RPMI7951 (cell line): ENCODE results near the gene DHRS7B. TPM values are rescaled to one million over a fixed set of nuclear protein-coding genes. Genes with fewer than 3 reads are reported as not detected.
"Not testable (repeated sequence)": the region's sequence is repeated elsewhere in the genome, so short reads cannot be mapped to it uniquely, and the experiment has no call there.

ENCODE experiments used
- DNase-seq: peaks from one replicate; pipeline ENCODE4 v3.0.0-alpha.2; 2012; ENCODE audit warnings: low read depth
- total RNA-seq: library from RNA; depleted of rRNA; stranded (reverse); fragments of >200 nt; shearing (Covaris generic); gene quantifications from 2 replicates; pipeline ENCODE4 v1.2.3, GENCODE V29; 2014

DHRS7B gene
- total RNA-seq, 1 experiment from 2014 or later: 15.9 TPM

DNA sequence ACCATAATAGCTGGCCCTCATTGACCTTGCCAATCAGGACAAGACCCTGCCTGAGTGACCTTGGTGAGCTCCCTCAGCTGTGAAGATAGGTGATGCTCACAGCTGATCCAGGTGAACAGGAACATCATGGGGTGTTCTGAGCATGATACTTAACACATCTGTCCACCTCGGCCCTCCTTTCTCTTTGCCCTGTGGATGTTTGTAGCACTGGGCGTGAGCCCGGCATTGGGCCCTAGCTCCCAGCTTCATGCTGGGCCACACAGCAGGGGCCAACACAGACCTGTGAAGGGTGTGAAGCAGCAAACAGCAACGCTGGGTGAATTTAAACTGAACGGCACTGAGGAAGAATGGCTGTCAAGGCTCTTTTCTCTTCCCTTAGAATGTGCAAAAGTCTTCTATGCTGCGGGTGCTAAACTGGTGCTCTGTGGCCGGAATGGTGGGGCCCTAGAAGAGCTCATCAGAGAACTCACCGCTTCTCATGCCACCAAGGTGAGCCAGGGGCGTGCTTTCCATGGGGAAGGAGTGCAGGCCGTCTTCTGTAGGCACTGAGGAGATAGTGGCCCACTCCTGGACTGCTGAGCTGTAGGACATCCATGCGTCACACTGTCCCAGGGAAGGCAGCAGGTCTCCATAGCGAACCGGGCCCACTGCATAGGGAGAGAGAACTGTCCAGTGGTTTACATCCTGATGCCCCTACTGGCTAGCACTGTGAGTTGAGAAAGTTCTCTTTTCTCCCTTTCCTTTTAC lies 51.3 kb downstream of the DHRS7B start:
- no peak for DNase-seq

- DNase-seq: no peak
Observed at GRCh38 chr17:21183468-21183867, 56.7 kb downstream of the DHRS7B start.

GRCh38 chr17:21184570-21184969 lies 57.8 kb downstream of the DHRS7B start:
- DNase-seq: no peak

- no peak for DNase-seq
Observed at GRCh38 chr17:21185061-21185460, 58.3 kb downstream of the DHRS7B start.

DNA sequence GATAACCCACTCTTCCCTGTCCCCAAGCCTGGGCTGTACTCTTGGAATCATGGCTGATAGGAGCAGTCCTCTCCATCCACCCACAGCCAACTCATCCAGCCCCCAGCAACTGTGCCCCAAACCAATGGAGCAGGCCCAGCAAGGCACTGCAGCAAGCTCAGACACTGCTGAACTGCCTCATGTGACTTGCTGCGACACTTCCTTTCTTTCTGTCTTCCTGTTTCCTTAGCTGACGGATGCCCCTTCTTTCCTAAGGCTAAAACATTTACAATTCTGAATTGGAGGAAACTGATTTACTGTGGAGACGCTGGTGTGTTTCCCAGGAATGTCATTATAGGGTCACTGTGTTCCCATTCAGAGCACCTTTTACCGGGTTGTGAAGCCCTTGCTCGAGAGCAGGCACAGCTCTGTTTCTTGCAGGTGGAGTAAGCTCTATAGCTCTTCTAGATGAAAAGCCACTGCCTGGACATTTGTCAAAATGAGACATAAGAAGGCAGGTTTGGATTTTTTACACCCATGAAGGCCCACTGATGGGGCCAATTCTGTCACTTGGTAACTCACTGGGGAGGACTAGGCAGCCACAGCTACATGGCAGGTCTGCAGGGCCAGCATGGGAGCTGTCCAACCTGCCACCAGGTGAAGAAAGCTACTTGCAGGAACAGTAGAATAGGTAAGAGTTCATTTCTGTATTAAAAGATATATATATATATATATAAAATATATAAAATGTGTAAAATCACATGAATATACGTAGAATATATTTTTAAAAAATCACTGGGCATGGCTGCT lies 59.8 kb downstream of the DHRS7B start:
- no peak for DNase-seq

DNA sequence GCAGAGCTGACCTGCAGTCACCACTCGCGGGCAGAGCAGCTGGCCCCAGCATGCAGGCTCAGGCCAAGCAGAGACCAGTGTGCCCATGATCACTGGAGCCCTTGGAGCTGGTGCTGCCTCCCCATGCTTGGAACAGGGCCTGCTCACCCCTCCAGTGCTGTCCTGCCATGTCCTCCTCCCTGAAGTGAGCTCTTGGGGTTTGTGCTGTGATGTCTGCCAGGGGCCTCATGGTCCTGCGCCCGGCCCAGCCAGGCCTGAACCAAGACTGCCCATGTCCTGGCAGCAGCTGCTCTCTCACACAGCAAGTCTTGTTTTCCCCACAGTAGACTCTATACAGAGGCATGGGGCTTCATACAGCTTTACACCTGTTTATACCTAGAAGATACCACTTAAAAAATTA lies 62.6 kb downstream of the DHRS7B start:
- no peak for DNase-seq

- DNase-seq: no peak
Observed at GRCh38 chr17:21190078-21190477, 63.3 kb downstream of the DHRS7B start.

DNA sequence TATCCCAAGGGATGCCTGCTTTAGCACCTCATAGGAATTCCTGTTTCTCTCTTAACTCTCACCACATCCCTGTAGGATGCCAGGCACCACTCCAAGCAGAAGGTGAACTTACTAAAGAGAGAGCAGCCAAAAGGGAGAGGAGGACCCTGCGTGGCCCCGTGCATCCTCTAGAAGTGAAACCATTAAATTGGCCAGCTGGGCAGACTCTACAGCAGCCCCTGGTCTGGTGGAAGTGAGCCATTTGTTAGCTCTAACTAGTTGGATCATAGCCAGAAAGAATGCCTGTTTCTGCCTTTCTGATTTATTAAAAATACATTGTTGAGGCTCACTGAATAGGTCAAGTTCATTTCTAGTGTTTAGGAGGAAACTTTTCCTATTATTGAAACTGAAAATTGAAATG lies 64.9 kb downstream of the DHRS7B start:
- DNase-seq: no peak

DNA sequence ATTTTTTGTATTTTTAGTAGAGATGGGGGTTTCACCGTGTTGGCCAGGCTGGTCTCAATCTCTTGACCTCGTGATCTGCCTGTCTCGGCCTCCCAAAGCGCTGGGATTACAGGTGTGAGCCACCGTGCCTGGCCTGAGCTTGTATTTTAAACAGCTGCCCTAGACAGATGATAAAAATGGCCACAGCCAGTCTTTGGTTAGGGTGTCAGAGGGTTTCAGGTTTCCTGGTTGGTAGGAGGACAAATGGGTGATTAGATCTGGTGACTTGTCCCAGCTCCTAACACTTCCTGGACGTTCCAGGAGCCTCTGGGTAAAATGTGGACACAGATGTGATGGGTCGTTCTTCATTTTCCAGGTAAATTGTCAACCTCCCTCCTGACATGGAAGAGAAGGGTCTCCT lies 65.7 kb downstream of the DHRS7B start:
- not testable (repeated sequence) for DNase-seq

DNA sequence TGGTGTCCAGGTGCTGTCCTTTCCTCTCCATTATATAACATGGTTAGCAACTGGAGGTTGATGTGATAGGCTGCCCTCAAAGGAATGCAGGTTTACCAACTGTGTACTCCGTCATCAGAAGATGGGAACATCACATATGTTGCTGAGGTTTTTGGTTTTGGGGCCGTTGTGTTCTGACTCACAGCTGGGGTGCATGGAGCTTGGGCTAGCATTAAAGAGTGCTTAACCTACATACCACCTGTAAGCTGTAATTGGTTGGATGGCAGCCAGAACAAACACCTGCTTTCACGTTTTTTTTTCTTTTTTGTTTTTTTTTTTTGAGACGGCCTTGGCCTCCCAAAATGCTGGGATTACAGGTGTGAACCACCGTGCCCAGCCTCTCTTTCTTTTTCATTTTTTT lies 66.3 kb downstream of the DHRS7B start:
- no peak for DNase-seq

DNA sequence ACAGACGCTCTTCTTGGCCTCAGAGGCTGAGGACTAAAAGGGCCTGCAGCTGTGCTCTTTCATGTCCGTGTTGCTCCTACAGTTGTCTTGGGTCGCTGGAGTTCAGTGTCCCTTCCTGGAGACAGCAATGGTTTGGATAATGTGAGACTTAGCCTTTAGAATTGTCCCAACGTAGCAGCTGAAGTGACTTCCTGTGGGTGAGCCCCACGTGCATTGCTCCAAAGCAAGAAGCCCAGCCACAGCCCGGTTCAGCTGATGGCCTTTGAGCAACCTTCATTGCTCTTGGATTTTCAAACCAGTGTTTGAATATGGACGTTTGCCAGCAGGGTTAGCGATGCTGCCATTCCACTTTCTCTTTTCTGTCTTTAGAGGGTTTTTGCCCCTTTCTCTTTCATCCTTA lies 67.5 kb downstream of the DHRS7B start:
- peak; percentile 42 for DNase-seq

- peak; percentile 71 for DNase-seq
Observed at GRCh38 chr17:21194703-21195102, 67.9 kb downstream of the DHRS7B start.

DNA sequence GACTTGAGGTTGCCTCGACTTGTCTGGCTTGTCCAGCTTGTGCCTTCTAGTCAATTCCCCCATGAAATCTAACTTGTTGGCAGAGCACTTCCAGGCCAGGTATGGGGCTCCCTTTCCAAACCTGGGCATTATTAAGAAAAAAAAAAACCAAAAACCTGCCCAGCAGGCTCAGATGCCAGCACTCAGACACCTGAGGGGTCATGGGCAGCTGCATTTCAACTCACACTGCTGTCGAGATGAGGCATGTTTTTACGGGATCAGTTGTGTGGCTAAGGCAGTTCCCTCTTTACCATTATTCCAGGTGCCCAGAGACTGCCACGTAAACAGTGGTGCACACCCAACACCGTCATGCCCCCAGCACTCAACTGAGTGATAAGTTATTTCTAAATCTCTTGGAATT lies 69.4 kb downstream of the DHRS7B start:
- DNase-seq: no peak

DNA sequence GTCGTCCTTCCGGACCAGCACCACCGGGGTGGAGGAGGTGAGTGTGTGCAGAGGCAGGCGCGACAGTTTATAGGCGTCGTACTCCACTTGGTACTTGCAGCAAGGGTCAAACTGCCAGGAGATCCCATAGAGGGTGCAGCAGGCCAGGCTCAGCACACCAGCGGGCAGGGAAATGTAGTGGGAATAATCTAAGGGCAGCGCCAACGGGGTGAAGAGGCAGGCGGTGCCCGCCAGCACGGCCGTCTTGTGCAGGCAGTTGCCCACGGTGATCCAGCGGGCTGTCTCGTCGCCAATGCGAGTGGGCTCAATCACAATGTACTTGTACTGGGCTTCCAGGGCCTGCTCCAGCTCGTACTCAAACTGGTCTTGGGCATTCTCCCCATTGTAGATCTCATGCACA lies 71.6 kb downstream of the DHRS7B start:
- DNase-seq: no peak

- peak; percentile 86 for DNase-seq
Observed at GRCh38 chr17:21199311-21199710, 72.5 kb downstream of the DHRS7B start.

- DNase-seq: no peak
Observed at GRCh38 chr17:21199856-21200255, 73.1 kb downstream of the DHRS7B start.

GRCh38 chr17:21200590-21201297 lies 74.0 kb downstream of the DHRS7B start:
- no peak for DNase-seq

GRCh38 chr17:21201298-21201595 lies 74.5 kb downstream of the DHRS7B start:
- DNase-seq: peak; percentile 83

GRCh38 chr17:21201874-21202273 lies 75.1 kb downstream of the DHRS7B start:
- DNase-seq: no peak

DNA sequence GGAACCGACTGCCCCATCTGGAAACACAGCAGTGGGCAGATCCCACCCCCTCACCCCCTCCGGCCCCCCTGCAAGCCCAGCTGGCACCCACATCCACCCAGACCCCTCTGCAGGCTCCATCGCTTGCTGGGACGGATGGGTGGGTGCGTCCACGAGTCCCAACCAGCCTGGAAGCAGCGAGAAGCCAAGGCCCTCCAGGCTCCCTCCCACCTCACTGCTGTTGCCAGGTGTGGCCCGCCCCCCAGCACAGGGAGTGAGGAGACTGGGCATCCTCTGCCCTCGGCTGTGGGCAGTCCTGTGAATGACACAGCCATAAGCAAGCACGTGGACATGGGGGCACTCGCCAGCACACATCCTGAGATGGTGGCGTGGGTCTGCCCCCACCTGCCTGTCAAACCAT lies 75.7 kb downstream of the DHRS7B start:
- DNase-seq: no peak

DNA sequence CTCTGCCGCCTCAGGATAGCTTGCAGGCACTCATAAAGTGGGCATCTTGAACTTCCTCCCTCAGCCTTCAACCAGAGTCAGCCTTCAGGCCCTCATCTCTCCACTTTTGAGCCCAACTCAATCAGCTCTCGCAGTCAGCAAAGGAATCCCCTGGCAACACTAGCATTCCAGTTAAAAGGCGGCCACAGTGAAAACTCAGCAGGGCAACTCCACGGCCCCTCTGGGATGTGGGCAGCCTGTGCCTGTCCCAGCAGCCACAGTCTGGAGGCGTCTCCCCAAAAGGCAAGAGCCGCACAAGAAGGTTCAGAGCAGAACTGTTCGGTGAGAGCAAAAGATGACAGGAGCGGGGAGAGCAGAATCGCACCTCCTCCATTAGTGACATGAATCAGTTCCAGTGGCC lies 78.2 kb downstream of the DHRS7B start:
- DNase-seq: no peak

GRCh38 chr17:21208352-21208751 lies 81.6 kb downstream of the DHRS7B start:
- no peak for DNase-seq
